ENCODE measurements around the gene ARHGAP24.

Gene ARHGAP24

GRCh38 chr4:85520765-85521749 lies 46.1 kb downstream of the ARHGAP24 start:
- DNase-seq: no peak

GRCh38 chr4:85522277-85522676 lies 47.3 kb downstream of the ARHGAP24 start:
- DNase-seq: no peak

- DNase-seq: no peak
Observed at GRCh38 chr4:85522836-85523235, 47.9 kb downstream of the ARHGAP24 start.

GRCh38 chr4:85527815-85528214 lies 52.9 kb downstream of the ARHGAP24 start:
- DNase-seq: no peak

GRCh38 chr4:85531560-85532341 lies 56.8 kb downstream of the ARHGAP24 start:
- no peak for DNase-seq

GRCh38 chr4:85534120-85534519 lies 59.2 kb downstream of the ARHGAP24 start:
- DNase-seq: no peak

GRCh38 chr4:85543832-85544231 lies 68.9 kb downstream of the ARHGAP24 start:
- DNase-seq: no peak

- no peak for DNase-seq
Observed at GRCh38 chr4:85544751-85545150, 69.8 kb downstream of the ARHGAP24 start.

- DNase-seq: no peak
Observed at GRCh38 chr4:85548116-85548515, 73.2 kb downstream of the ARHGAP24 start.

- DNase-seq: no peak
Observed at GRCh38 chr4:85548841-85549240, 73.9 kb downstream of the ARHGAP24 start.

GRCh38 chr4:85555206-85555605 lies 80.3 kb downstream of the ARHGAP24 start:
- DNase-seq: no peak

- DNase-seq: no peak
Observed at GRCh38 chr4:85556283-85556682, 81.3 kb downstream of the ARHGAP24 start.

GRCh38 chr4:85557016-85557901 lies 82.3 kb downstream of the ARHGAP24 start:
- DNase-seq: no peak

GRCh38 chr4:85565761-85566480 lies 91.0 kb downstream of the ARHGAP24 start:
- no peak for DNase-seq

GRCh38 chr4:85569730-85570299 lies 94.9 kb downstream of the ARHGAP24 start:
- DNase-seq: no peak

GRCh38 chr4:85570388-85570787 lies 95.4 kb downstream of the ARHGAP24 start:
- DNase-seq: no peak

GRCh38 chr4:85571008-85571407 lies 96.1 kb downstream of the ARHGAP24 start:
- no peak for DNase-seq

GRCh38 chr4:85573270-85573669 lies 98.3 kb downstream of the ARHGAP24 start:
- DNase-seq: no peak

- DNase-seq: no peak
Observed at GRCh38 chr4:85577307-85577706, 102.4 kb downstream of the ARHGAP24 start.

GRCh38 chr4:85579942-85580341 lies 105.0 kb downstream of the ARHGAP24 start:
- DNase-seq: no peak

GRCh38 chr4:85580489-85580888 lies 105.5 kb downstream of the ARHGAP24 start:
- no peak for DNase-seq

GRCh38 chr4:85587952-85588351 lies 113.0 kb downstream of the ARHGAP24 start:
- no peak for DNase-seq
